ENCODE data around the gene ZSWIM7. TPM values are rescaled to one million over a fixed set of nuclear protein-coding genes. Genes with fewer than 3 reads are reported as not detected.

The ZSWIM7 gene
- total and polyA plus RNA-seq, 7 donors = 29.1 to 78.0 (median 41.2) TPM

DNA sequence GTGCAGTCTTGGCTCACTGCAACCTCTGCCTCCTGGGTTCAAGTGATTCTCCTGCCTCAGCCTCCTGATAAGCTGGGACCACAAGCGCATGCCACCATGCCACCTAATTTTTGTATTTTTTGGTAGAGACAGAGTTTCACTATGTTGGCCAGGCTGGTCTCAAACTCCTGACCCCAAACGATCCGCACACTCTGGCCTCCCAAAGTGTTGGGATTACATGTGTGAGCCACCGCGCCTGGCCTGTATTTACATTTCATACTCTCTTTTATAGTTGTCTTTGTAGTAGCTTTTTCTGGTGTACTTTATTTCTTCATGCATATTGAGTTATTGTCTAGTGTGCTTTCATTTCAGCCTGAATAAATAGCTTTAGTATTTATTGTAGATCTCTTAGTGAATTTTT is 64.6 kb downstream of the ZSWIM7 start:
- WGBS, 3 donors = 94 to 96% (median 95%) methylated on average over 5 of the region's 5 CpGs
- no peak for DNase-seq
- TF ChIP-seq, protein P1, sequence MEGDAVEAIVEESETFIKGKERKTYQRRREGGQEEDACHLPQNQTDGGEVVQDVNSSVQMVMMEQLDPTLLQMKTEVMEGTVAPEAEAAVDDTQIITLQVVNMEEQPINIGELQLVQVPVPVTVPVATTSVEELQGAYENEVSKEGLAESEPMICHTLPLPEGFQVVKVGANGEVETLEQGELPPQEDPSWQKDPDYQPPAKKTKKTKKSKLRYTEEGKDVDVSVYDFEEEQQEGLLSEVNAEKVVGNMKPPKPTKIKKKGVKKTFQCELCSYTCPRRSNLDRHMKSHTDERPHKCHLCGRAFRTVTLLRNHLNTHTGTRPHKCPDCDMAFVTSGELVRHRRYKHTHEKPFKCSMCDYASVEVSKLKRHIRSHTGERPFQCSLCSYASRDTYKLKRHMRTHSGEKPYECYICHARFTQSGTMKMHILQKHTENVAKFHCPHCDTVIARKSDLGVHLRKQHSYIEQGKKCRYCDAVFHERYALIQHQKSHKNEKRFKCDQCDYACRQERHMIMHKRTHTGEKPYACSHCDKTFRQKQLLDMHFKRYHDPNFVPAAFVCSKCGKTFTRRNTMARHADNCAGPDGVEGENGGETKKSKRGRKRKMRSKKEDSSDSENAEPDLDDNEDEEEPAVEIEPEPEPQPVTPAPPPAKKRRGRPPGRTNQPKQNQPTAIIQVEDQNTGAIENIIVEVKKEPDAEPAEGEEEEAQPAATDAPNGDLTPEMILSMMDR (IDR thresholded peaks at IDR 0.05) = no peak
- ATAC-seq = no peak
- intact Hi-C loops (cut with DNase I) = no loop called here
- Histone ChIP-seq H3K27ac (no peak overlapping the region), H3K9me3 (no peaks in the 10 kb centered on the region), H3K4me3 (no peak overlapping the region), H3K4me1 (no peaks in the 10 kb centered on the region), H3K36me3 (ENCODE audit: insufficient read depth in 1 of 2, low read depth in 1 of 2) (no peaks in the 10 kb centered on the region), H3K27me3 (ENCODE audit: insufficient read depth in 3 of 3, low read length in 2 of 3) (no peaks in the 10 kb centered on the region)

DNA sequence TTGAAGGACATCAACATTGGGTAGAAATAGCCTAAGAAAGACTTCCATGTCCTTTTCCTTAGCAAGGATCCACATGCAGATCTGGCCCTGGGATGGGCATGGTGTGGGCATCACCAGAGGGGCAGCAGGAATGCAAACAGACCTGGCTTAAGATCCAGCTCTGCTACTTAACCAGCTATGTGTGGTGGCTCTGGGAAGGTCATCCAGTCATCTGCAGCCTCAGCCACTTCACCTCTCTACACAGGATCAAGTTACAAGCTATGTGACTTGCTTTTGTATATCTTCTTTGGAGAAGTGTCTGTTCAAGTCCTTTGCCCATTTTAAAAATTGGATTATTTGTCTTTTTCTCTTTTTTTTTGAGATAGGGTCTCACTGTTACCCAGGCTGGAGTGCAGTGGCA is 68.1 kb downstream of the ZSWIM7 start:
- ATAC-seq (no peak), DNase-seq (no peak)
- no peak overlapping the region for H3K4me3 ChIP-seq
- no peak overlapping the region for H3K27ac ChIP-seq
- peaks cover 0 to under 1% (median 0%) of the 10 kb centered on the region in 3 donors for H3K27me3 ChIP-seq (ENCODE audit: insufficient read depth in 3 of 3, low read length in 2 of 3)
- H3K4me1 ChIP-seq = no peaks in the 10 kb centered on the region
- TF ChIP-seq, protein P1 (IDR thresholded peaks at IDR 0.05) = no peak
- H3K36me3 ChIP-seq (ENCODE audit: insufficient read depth in 1 of 2, low read depth in 1 of 2) = no peaks in the 10 kb centered on the region
- intact Hi-C loops (cut with DNase I) = no loop called here
- no peaks in the 10 kb centered on the region for H3K9me3 ChIP-seq

DNA sequence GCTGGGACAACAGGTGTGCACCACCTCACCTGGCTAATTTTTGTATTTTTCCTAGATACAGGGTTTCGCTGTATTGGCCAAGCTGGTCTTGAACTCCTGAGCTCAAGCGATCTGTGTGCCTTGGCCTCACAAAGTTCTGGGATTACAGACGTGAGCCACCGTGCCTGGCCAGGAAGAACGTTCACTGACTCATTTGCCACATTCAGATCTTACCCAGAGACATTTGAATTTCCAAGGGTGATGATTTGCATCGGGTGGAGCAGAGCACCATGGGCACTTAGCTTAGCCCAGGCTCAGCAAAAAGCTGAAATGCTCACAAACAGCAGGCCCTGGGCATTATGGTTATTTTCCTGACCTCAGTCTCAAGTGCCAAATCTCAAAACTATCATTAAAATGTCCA is 69.1 kb downstream of the ZSWIM7 start:
- TF ChIP-seq, protein P1 (IDR thresholded peaks at IDR 0.05) = no peak
- 57 to 71% (median 59%) methylated on average over 6 of the region's 6 CpGs for WGBS, 3 donors
- Histone ChIP-seq H3K36me3 (ENCODE audit: insufficient read depth in 1 of 2, low read depth in 1 of 2) (no peaks in the 10 kb centered on the region), H3K27ac (no peak overlapping the region), H3K27me3 (ENCODE audit: insufficient read depth in 3 of 3, low read length in 2 of 3) (peaks cover 0 to 4% (median 0%) of the 10 kb centered on the region in 3 donors), H3K4me3 (no peak overlapping the region), H3K9me3 (no peaks in the 10 kb centered on the region), H3K4me1 (no peaks in the 10 kb centered on the region)
- DNase-seq (no peak), ATAC-seq (no peak)
- intact Hi-C loops (cut with DNase I) = no loop called here

DNA sequence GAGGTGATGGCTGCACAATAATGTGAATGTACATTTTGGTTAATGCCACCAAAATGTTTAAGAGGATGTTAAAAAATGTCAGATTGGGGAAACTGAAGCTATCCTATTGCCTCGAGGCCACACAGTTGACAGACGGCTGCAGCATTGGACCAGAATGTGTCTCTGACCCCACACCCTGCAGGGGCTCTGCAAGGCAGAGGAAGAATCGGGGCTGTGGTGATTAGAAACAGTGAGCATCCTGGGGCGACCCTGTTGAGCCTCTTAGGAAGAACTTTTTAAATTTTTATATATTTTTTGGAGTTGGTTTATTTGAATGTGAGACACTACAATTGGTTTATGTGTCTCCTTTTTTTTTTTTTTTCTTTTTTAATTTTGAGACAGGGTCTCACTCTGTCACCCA is 69.6 kb downstream of the ZSWIM7 start:
- peaks cover 0 to 4% (median 0%) of the 10 kb centered on the region in 3 donors for H3K27me3 ChIP-seq (ENCODE audit: insufficient read depth in 3 of 3, low read length in 2 of 3)
- TF ChIP-seq, protein P1 (IDR thresholded peaks at IDR 0.05) = no peak
- DNase-seq (no peak), ATAC-seq (no peak)
- 53 to 60% (median 56%) methylated on average over 4 of the region's 4 CpGs for WGBS, 3 donors
- no peak overlapping the region for H3K4me3 ChIP-seq
- H3K9me3 ChIP-seq = no peaks in the 10 kb centered on the region
- no peaks in the 10 kb centered on the region for H3K36me3 ChIP-seq (ENCODE audit: insufficient read depth in 1 of 2, low read depth in 1 of 2)
- intact Hi-C loops (cut with DNase I) = no loop called here
- no peaks in the 10 kb centered on the region for H3K4me1 ChIP-seq
- H3K27ac ChIP-seq = no peak overlapping the region

DNA sequence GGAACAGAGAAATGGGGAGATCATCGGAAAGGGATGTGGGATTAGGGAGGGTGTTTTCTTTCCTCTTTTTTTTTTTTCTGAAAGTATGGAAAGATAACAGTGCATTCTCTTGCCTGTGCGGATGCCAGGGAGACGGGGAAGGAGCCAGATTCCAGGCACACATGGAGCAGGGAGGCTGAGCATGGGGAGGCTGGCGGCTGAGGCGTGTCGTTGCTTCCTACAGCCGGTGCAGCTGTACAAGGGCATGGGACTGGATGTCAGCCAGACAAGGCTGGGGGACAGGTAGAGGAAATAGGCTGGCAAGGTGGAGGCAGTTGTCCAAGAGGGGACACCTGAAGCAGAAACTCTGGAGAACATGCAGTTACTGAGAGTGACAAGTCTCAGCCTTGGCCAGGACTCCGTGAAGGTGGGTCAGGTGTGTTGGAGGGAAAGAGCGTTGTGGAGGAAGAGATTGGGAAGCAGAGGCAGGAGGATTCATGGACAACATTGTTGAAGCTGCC is 71.2 kb downstream of the ZSWIM7 start:
- WGBS, 3 donors = 50 to 54% (median 52%) methylated on average over 9 of the region's 9 CpGs
- H3K27ac ChIP-seq = no peak overlapping the region
- peaks cover 0 to 4% (median 0%) of the 10 kb centered on the region in 3 donors for H3K27me3 ChIP-seq (ENCODE audit: insufficient read depth in 3 of 3, low read length in 2 of 3)
- H3K4me3 ChIP-seq = no peak overlapping the region
- ATAC-seq (no peak), DNase-seq (no peak)
- no peaks in the 10 kb centered on the region for H3K4me1 ChIP-seq
- intact Hi-C loops (cut with DNase I) = no loop called here
- H3K36me3 ChIP-seq (ENCODE audit: insufficient read depth in 1 of 2, low read depth in 1 of 2) = no peaks in the 10 kb centered on the region
- no peaks in the 10 kb centered on the region for H3K9me3 ChIP-seq
- TF ChIP-seq, protein P1 (IDR thresholded peaks at IDR 0.05) = no peak
